ENCODE measurements around the gene FARP2.

FARP2 gene

DNA sequence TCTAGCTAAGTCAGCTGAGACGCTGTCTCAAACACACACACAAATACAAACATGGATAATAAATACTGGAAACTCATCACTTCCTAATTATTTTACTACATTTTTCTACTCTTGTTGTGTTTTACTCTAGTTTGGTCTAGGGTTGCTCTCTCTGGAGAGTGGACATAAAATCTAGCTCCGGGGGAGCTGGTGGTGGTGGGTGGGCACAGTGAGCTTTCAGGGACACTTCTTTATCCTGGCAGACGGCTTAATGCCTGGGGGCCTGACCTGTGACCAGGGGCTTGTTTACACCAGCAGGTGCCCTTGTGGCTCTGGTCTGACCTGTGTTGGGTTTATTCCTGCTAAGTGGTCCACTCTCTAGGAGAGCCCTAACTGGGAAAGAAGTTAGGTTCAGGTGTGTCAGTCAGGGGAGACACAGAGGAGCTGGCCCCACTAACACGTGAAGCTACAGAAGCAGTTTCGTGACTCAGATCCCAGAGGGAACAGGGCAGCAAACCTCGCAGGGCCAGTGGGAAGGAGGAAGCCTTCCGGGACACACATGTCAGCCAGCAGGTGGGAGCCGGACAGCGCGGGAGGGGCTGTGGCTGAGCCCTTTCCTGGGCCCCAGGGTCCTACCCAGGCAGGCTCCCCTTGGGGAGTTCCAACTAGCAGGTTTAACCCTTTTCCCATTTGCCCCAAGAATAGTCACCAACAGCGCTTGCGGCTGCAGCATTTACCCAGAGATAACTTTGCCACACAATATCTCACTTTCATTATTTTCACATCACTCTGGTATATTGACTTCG, 180.0 kb downstream of the FARP2 start:
- no peak for DNase-seq

DNA sequence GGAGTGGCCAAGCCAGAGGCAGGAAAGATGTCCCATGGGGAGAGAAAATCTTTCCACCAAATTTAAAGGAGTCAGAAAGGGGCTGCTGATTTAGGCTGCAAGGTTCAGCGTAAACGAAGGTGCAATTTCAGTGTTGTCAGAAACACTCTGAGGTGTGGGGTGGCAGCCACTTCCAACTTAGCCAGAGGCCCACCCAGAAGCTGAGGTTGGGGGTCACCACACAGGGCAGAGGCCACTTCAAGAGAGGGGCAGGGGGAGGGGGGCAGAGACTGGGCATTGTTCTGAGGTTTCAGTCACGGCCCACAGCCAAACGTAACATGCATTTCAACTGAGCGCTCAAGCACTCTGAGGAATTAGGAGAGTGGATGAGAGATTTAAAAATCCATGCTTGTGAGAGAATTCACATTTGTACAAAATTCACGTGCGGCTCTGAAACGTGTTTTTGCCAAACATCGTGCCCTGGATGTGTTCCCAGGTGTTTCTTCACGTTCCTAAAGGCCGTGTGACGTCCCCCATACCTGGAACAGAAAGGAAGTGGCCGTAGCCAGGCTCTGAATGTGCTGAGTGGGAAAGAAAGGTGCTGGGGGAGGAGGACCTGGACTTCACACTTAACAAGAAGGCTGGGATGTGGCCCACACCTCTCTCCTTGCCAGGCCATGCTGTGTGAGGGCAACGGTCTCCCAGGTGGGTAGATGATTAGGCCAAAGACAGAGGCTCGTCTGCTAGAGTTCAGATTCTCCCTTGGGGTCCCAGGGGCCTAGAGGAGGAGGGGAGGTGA, 182.9 kb downstream of the FARP2 start:
- no peak for DNase-seq

- no peak for DNase-seq
Observed at GRCh38 chr2:241539616-241540374, 183.7 kb downstream of the FARP2 start.

GRCh38 chr2:241540401-241540770, 184.3 kb downstream of the FARP2 start:
- no peak for DNase-seq

- DNase-seq, result peak; percentile 40
Observed at GRCh38 chr2:241540771-241541561, 184.9 kb downstream of the FARP2 start.

DNA sequence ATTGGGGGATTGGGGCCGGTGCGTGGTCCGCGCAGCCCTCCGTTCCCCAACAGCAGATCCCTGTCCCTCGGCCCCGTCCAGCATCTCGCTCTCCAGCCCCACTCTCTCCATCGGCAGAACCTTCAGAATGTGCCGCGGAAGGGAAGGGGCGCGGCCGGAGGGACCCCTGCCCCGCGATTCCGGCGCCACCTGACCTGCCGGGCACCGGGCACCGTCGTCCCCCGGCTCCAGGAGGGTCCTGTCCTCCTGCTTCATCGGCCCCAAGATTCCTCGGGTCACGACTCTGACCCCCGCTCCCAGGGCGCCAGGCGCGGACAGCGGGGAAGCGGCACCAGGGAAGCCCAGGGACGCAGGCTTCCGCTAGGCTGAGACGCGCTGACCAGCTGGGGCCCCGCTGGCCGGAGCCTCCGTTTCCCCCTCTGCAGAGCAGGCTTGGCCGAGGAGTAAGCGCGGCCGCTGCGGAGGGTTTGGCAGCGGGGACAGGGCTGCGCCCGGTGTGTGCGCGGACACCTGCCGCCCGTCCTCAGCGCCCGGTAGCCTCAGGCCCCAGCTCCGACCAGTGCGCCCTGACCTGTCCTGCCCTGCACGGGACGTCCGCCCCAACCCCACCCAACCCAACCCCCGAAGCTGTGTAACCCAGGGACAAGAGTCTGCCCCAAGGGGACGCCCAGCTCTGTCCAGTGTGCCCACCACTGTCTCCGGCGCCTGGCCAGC, 185.6 kb downstream of the FARP2 start:
- DNase-seq, result no peak

DNA sequence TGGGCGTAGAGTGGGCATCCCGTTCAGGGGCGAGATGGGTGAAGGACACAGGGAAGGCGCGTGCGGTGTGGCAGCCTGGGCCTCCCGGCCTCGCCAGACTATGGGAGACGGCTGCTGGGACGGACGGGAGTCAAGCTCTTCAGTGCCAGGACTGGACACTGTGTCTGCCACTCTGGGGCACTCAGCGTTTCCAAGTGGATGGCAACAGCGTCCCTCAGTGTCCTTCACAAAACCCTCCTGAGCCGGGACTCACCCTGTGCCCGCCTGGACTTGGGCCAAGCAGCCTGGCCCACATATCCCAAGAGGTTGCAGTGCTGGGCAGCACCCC, 186.2 kb downstream of the FARP2 start:
- DNase-seq, result no peak
